ENCODE measurements around the gene ACLY. TPM values are rescaled to one million over a fixed set of nuclear protein-coding genes. Genes with fewer than 3 reads are reported as not detected.

Gene ACLY
- 10 to 100 TPM; 80.3 to 95.2 (median 81.5) TPM for total RNA-seq
- long read RNA-seq, donor 1, full-length matches to known transcripts, result 70 of 106 reads
- long read RNA-seq, donor 1, partial matches to known transcripts, result 22 of 106 reads
- long read RNA-seq, donor 1, other reads (novel, unspliced or antisense), result 14 of 106 reads
- long read RNA-seq, donor 2, full-length matches to known transcripts, result 10 of 19 reads
- long read RNA-seq, donor 2, partial matches to known transcripts, result 6 of 19 reads
- long read RNA-seq, donor 2, other reads (novel, unspliced or antisense), result 3 of 19 reads

DNA sequence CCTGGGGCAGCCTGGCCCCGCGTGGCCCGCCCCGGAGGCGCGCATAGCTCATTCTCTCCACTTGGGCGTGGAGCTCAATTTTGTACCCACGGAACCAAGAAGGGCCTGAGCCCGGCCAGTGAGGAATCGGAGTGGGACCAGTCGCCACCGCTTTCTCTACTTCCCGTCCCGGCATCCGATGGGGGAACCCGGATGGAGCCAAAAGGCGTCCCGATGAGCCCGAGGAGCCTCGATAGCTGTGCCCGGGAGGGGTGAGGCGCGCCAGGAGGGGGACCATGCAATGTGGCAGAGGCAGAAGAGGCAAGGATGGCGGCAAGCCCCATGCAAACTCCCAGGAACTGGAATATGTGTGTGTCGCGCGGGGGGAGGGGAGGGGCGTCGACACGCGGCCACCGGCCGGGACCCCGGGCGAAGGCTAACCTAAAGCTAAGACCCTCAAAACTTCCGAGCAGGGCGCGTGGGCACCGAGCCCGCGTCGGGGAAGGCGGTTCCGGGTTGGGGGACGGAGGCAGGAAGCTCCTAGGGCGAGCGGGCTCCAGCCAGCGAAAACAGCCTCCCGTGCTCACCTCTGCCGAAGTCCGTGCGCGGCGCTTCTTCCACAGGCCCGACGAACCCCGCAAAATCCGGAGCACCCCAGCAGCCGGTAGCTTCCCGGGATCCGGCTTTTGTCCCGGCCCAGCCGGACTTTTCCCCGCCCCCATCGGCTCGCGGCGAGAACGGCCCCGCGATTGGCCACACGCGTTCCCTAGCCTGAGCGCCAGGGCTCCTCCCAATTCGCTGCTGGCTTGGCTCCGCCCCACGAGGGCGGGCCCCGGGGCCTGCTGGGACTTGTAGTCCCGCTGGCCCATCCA, at the start of gene ACLY:
ACLY (minus strand) TSS at position 638 of the 851 bp plus-strand sequence. CDS start 5,078 bp downstream, outside the sequence.
- Histone ChIP-seq H3K4me1 (ENCODE audit: low read depth) (peaks cover 24% of the 10 kb centered on the region), H3K36me3 (ENCODE audit: low read depth) (no peaks in the 10 kb centered on the region), H3K9me3 (no peaks in the 10 kb centered on the region), H3K4me3 (peak within 1 kb of the TSS; percentile 77)
- TF ChIP-seq, protein P1, sequence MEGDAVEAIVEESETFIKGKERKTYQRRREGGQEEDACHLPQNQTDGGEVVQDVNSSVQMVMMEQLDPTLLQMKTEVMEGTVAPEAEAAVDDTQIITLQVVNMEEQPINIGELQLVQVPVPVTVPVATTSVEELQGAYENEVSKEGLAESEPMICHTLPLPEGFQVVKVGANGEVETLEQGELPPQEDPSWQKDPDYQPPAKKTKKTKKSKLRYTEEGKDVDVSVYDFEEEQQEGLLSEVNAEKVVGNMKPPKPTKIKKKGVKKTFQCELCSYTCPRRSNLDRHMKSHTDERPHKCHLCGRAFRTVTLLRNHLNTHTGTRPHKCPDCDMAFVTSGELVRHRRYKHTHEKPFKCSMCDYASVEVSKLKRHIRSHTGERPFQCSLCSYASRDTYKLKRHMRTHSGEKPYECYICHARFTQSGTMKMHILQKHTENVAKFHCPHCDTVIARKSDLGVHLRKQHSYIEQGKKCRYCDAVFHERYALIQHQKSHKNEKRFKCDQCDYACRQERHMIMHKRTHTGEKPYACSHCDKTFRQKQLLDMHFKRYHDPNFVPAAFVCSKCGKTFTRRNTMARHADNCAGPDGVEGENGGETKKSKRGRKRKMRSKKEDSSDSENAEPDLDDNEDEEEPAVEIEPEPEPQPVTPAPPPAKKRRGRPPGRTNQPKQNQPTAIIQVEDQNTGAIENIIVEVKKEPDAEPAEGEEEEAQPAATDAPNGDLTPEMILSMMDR (IDR thresholded peaks at IDR 0.05), result no peak
- intact Hi-C loops (cut with DNase I, micrococcal nuclease), result no loop called here
- DNase-seq, result peak; percentile 96 to 99 (median 98)
- ATAC-seq, result peak; percentile 97

DNA sequence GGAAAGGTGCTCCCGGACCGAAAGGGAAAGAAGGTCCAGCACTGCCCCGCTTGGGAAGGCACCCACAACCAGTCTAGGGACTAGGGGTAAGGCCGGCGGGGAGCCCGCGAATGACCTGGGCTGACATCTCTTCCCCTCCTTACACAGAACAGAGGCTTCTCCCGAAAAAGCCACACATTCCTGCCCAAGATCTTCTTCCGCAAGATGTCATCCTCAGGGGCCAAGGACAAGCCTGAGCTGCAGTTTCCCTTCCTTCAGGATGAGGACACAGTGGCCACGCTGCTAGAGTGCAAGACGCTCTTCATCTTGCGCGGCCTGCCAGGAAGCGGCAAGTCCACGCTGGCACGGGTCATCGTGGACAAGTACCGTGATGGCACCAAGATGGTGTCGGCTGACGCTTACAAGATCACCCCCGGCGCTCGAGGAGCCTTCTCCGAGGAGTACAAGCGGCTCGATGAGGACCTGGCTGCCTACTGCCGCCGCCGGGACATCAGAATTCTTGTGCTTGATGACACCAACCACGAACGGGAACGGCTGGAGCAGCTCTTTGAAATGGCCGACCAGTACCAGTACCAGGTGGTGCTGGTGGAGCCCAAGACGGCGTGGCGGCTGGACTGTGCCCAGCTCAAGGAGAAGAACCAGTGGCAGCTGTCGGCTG, 49.3 kb upstream of the ACLY start:
- ATAC-seq, result no peak
- peak in 1 of 3 donors; percentile 65 for DNase-seq
- intact Hi-C loops (cut with DNase I, micrococcal nuclease), result loop anchor here in 1 of 2 donors (10.0 kb wide), 1 partner anchor 147 kb away; the partner anchor contains the start of gene DHX58
- TF ChIP-seq, protein P1 (IDR thresholded peaks at IDR 0.05), result no peak
- Histone ChIP-seq H3K36me3 (ENCODE audit: low read depth) (no peaks in the 10 kb centered on the region), H3K4me1 (ENCODE audit: low read depth) (peaks cover 16% of the 10 kb centered on the region), H3K4me3 (no peak overlapping the region), H3K9me3 (no peaks in the 10 kb centered on the region)

DNA sequence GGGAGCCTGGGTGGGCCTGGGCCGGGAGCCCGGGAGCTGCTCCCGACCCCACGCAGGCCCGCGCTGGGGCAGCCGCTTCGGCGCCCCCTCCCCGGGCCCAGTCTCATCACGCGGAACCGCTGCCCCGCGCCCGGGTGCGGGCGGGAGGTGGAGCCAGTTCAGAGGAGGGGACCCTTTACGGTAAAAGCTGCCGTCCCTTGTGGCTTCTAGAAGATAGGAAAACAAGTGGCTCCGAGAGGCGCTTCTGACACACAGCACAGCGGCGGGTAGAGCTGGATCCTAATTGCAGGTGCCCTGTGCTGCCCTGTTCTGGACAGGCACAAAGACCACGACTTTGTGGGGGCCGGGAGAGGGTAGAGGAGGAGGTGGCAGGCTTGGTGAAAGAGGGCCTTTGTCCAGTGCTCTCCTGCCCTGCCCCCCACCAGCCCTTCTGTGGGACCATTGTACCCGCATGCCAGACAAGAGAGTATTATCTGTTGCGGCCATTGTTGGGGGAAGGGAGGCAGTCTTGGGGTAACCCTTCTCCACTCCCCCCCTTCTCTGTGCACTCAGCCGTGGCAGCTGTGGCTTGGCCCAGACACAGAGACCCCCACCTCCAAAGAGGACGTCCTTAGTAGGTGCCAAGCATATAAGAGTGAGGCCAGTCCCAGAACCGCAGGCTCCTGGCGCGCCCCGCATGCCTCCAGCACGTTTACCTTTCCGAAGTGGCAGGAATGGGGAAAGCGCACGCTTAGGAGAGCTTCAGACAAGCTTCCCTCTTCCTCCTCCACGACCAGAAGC, 48.6 kb upstream of the ACLY start:
- TF ChIP-seq, protein P1 (IDR thresholded peaks at IDR 0.05), result no peak

DNA sequence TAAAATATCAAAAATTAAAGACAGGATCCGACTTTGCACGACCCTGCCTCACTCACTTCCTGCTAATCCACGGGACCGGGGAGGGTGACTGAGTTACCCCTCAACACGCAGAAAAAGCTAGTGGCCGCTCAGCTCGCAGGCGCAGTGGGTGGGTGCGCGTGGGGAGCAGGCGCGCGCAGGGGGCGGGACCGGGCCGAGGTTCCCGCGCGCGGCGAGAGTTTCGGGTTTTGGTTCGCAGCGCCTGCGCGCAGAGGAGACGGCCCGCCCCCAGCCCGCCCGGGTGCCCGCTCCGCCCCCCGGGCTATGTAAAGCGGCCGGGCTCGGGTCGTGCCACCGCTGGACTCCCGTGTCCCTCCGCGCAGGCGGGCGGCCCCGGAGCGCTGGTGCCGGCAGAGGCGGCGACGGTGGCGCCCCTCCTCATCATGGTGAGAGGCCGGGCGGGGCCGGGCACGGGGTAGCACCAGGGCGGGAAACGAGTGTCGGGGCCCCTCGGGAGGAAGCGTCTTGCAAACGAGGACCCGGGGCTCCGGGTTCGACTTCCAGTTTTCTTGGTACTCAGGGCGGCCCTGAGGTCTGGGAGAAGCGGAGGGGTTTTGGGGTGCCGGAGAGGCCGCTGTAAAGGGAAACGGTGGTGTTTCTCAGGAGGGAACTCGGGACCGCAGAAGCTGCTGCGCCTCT, 47.9 kb upstream of the ACLY start, which contains the start of gene CNP:
CNP (plus strand) TSS at position 333 of the 678 bp plus-strand sequence; CDS start at position 423, 90 bp downstream.
- intact Hi-C loops (cut with DNase I, micrococcal nuclease), result loop anchor here in 1 of 2 donors (10.0 kb wide), 1 partner anchor 148 kb away; the partner anchor contains the start of gene DHX58
- Histone ChIP-seq H3K4me1 (ENCODE audit: low read depth) (peaks cover 16% of the 10 kb centered on the region), H3K9me3 (no peaks in the 10 kb centered on the region), H3K4me3 (peak within 1 kb of the TSS; percentile 38), H3K36me3 (ENCODE audit: low read depth) (no peaks in the 10 kb centered on the region)
- ATAC-seq (peak; percentile 91), DNase-seq (peak; percentile 92 to 95 (median 93))
- TF ChIP-seq, protein P1 (IDR thresholded peaks at IDR 0.05), result no peak

More for the DNA sequence above, 48.6 kb upstream of the ACLY start:
- intact Hi-C loops (cut with DNase I, micrococcal nuclease), result loop anchor here in 1 of 2 donors (10.0 kb wide), 1 partner anchor 147 kb away; the partner anchor contains the start of gene DHX58
- Histone ChIP-seq H3K4me1 (ENCODE audit: low read depth) (peaks cover 16% of the 10 kb centered on the region), H3K36me3 (ENCODE audit: low read depth) (no peaks in the 10 kb centered on the region), H3K9me3 (no peaks in the 10 kb centered on the region), H3K4me3 (peak overlapping the region; percentile 38)
- ATAC-seq (peak; percentile 11), DNase-seq (peak in 2 of 3 donors; percentile 34 to 61)
